Activated naive CD8-positive, alpha-beta T cell (primary cell): Measurements from ENCODE around the gene CEP350.
"Not testable (repeated sequence)": the region's sequence is repeated elsewhere in the genome, so short reads cannot be mapped to it uniquely, and the experiment has no call there.

Experiments
- H3K27ac Mint-ChIP-seq: one replicate; pipeline ENCODE4 v1.8.0; 2021; ENCODE audit warnings: mixed read lengths
- H3K27me3 Mint-ChIP-seq: one replicate; pipeline ENCODE4 v1.8.0; 2021; ENCODE audit warnings: mixed read lengths
- H3K36me3 Mint-ChIP-seq: one replicate; pipeline ENCODE4 v1.8.0; 2021; ENCODE audit warnings: mixed read lengths
- H3K4me1 Mint-ChIP-seq: one replicate; pipeline ENCODE4 v1.8.0; 2021; ENCODE audit warnings: low read depth, mixed read lengths
- H3K4me3 Mint-ChIP-seq: one replicate; pipeline ENCODE4 v1.8.0; 2021; ENCODE audit warnings: mild to moderate bottlenecking, mixed read lengths
- H3K9me3 Mint-ChIP-seq: one replicate; pipeline ENCODE4 v1.8.0; 2021; ENCODE audit warnings: low read depth, mixed read lengths

Gene CEP350

DNA sequence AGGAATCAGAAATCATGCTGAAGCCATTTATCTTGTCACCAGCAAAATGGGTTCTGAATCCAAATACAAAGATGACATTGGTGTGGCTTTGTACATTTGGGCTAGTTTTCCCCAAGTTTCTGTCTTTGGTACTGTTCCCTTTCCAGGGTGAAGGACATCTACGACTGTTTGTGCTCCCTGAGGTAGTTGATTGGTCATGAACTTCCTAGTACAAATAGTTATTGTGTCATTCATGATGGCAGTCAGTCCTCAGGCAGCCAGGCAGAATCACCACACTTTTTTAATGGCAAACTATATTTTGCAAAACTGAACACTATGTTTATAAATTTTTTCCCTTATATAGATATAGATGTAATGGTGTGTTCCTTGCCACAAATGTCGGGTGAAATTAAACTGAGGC lies 46.0 kb downstream of the CEP350 start:
- Mint-ChIP-seq H3K9me3 (no peaks in the 10 kb centered on the region), H3K27ac (no peak overlapping the region), H3K27me3 (no peaks in the 10 kb centered on the region), H3K4me3 (no peak overlapping the region), H3K4me1 (peaks cover 1% of the 10 kb centered on the region), H3K36me3 (peaks cover 9% of the 10 kb centered on the region)

DNA sequence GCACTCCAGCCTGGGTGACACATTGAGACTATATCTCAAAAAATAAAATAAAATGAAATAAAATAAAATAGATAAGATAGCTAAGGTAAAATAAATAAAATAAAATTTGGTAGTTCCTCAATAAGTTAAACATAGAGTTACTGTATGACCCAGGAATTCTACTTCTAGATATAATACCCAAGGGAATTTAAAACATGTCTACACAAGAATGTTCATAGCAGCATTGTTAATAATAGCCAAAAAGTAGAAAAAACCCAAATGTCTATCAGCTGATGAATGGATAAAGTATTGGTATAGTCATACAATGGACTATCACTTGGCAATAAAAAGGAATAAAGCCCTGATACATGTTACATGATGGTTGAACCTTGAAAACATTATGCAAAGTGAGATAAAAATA lies 47.8 kb downstream of the CEP350 start:
- Mint-ChIP-seq H3K4me3 (no peak overlapping the region), H3K36me3 (peaks cover 17% of the 10 kb centered on the region), H3K27ac (no peak overlapping the region), H3K9me3 (no peaks in the 10 kb centered on the region), H3K27me3 (no peaks in the 10 kb centered on the region), H3K4me1 (peaks cover 1% of the 10 kb centered on the region)

DNA sequence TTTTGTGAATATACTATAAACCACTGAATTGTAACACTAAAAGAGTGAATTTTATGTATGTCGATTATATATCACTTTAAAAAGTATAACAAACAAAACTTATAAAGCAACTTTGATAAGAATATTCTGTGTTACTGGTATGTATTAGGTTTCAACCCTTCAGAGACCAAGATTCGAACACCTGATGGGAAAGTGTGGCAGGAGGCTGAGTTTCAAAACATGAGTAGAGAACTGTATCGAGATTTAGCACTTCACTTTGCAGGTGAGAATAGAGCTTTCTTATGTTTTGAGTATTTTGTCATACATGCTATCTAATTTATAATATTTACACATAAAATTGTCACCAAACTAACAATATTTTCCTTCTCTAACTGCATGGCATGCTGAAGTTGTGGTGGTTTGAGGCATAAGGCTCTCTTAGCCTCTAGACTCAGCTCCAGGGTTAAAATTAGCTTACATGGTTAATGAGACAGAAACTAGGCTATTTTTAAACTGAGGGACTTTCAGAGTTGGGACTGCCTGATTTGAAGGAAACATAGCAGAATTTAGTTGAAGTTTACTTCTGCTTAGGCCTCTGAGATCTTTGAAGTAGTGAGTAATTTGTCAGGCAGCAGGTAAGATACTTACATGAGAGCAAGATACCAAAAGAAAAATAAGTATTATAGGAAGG lies 48.6 kb downstream of the CEP350 start:
- Mint-ChIP-seq H3K4me1 (peaks cover 1% of the 10 kb centered on the region), H3K4me3 (no peak overlapping the region), H3K27ac (no peak overlapping the region), H3K36me3 (peaks cover 19% of the 10 kb centered on the region), H3K9me3 (no peaks in the 10 kb centered on the region), H3K27me3 (no peaks in the 10 kb centered on the region)

DNA sequence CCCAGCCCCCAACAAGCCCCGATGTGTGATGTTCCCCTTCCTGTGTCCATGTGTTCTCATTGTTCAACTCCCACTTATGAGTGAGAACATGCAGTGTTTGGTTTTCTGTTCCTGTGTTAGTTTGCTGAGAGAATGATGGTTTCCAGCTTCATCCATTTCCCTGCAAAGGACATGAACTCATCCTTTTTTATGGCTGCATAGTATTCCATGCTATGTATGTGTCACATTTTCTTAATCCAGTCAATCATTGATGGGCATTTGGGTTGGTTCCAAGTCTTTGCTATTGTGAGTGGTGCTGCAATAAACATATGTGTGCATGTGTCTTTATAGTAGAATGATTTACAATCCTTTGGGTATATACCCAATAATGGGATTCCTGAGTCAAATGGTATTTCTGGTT lies 52.2 kb downstream of the CEP350 start:
- not testable (repeated sequence) for H3K27me3 Mint-ChIP-seq, H3K27ac Mint-ChIP-seq, H3K4me1 Mint-ChIP-seq, H3K4me3 Mint-ChIP-seq, H3K9me3 Mint-ChIP-seq
- peaks cover 15% of the 10 kb centered on the region for H3K36me3 Mint-ChIP-seq

DNA sequence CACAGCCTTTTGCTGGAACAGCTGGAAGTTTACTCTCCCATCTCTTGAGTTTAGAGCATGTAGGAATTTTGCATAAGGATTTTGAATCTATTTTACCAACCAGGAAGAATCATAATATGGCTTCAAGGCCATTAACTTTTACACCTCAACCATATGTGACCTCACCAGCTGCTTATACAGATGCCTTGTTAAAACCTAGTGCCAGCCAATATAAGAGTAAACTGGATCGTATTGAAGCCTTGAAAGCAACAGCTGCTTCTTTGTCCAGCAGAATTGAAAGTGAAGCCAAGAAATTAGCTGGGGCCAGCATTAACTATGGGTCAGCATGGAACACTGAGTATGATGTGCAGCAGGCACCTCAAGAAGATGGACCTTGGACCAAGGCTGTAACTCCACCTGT lies 65.4 kb downstream of the CEP350 start:
- Mint-ChIP-seq H3K9me3 (no peaks in the 10 kb centered on the region), H3K27ac (no peak overlapping the region), H3K36me3 (peaks cover 20% of the 10 kb centered on the region), H3K4me1 (no peaks in the 10 kb centered on the region), H3K27me3 (no peaks in the 10 kb centered on the region), H3K4me3 (no peak overlapping the region)

DNA sequence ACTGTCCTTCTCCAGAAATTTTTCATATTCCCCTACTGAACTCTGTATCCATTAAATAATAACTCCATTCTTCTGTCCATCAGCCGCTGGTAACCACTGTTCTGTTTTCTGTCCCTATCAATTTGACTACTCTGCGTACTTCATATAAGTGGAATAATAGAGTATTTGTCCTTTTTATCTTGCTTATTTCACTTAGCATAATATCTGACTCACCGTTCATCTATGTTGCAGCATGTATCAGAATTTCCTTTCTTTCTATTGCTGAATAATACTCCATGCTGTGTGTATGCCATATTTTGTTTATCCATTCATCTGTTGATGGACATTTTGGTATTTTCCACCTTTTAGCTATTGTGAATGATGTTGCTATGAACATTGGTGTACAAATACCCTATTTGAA lies 71.9 kb downstream of the CEP350 start:
- no peak overlapping the region for H3K4me3 Mint-ChIP-seq
- H3K36me3 Mint-ChIP-seq = peaks cover 15% of the 10 kb centered on the region
- no peaks in the 10 kb centered on the region for H3K4me1 Mint-ChIP-seq
- no peak overlapping the region for H3K27ac Mint-ChIP-seq
- no peaks in the 10 kb centered on the region for H3K27me3 Mint-ChIP-seq
- no peaks in the 10 kb centered on the region for H3K9me3 Mint-ChIP-seq

DNA sequence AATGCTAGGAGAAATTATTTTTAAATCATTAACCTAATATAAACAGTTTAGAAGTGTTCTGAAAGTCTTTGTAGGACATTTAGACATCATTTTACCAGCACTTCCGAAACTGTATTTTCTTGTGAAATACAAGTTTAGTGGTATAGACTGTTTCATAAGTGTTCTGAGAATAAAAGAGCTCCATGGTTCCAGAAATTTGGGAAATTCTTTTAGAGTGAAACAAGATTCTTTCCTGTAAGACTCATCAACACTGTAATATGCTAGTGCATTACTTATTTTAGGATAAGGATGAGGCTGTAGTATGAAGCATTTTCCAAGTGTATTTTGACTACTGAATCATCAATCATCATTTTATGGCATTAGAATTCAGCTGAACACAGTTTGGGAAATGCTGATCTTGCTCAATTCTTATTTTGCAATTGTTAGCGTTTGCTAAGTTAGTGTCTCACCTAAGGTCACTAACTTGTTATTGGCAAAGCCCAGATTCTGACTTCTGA lies 73.4 kb downstream of the CEP350 start:
- Mint-ChIP-seq H3K36me3 (peaks cover 12% of the 10 kb centered on the region), H3K4me1 (no peaks in the 10 kb centered on the region), H3K27ac (no peak overlapping the region), H3K4me3 (no peak overlapping the region), H3K27me3 (no peaks in the 10 kb centered on the region), H3K9me3 (no peaks in the 10 kb centered on the region)

DNA sequence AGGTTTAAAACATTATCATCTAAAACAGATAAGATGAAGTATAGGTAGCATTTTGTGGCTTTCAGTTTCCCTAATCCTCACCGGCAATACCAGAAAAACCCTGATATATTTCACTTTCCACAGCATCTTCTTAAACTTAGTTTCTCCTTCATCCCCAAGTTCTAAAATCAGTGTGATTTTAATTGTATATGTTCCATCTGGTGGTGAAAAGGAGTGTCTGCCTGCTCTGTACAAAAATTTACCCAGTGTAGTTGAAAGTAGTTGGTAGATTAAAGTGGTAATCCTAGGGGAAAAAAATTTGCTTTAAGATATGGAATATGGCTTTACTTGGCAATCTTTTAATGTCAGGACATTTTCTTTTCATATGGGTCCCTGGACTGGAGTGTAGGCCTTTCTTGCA lies 74.3 kb downstream of the CEP350 start:
- H3K4me1 Mint-ChIP-seq = no peaks in the 10 kb centered on the region
- no peak overlapping the region for H3K27ac Mint-ChIP-seq

DNA sequence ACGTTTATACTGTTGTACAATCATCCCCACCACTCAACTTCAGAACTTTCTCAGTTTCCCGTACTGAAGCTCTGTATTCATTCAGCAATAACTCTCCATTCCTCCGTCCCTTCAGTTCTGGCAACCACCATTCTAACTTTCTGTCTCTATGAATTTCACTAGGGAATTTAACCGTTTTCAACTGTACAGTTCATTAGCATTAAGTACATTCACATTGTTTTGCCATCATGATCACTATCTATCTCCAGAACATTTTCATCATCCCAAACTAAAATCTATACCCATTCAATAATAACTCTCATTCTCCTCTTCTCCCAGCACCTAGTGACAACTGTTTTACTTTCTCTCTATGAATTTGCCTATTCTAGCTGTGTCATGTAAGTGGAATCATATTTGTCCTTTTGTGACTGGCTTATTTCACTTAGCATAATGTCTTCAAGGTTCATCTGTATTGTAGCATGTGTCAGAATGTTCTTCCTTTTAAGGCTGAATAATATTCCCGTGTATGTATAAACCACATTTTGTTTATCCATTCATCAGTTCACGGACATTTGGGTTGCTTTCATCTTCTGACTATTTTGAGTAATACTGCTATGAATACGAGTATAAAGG lies 75.0 kb downstream of the CEP350 start:
- Mint-ChIP-seq H3K4me1 (no peaks in the 10 kb centered on the region), H3K9me3 (no peaks in the 10 kb centered on the region), H3K36me3 (peaks cover 11% of the 10 kb centered on the region), H3K27me3 (no peaks in the 10 kb centered on the region), H3K27ac (no peak overlapping the region), H3K4me3 (no peak overlapping the region)

More for the DNA sequence above, 74.3 kb downstream of the CEP350 start:
- no peaks in the 10 kb centered on the region for H3K9me3 Mint-ChIP-seq
- no peaks in the 10 kb centered on the region for H3K27me3 Mint-ChIP-seq
- no peak overlapping the region for H3K4me3 Mint-ChIP-seq
- peaks cover 10% of the 10 kb centered on the region for H3K36me3 Mint-ChIP-seq

DNA sequence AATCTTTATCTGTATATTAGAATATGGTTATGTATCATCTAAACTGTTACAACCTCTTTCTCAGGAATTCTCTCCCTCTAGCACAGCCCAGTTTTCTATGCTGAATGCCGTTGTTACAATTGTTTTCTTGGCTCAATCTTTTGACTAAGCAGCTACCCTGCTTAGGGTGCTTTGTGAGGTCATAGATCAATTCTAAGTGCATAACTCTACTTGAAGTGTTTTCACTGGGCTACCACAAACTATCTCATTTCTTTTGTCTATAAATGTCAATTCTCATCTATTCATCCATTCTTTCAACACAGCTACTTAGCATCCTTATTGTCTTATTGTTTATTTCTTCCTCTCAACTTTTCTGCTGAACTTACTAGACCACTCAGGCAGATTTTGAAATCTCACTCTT lies 77.1 kb downstream of the CEP350 start:
- H3K9me3 Mint-ChIP-seq = no peaks in the 10 kb centered on the region
- no peaks in the 10 kb centered on the region for H3K27me3 Mint-ChIP-seq
- H3K27ac Mint-ChIP-seq = no peak overlapping the region
- no peaks in the 10 kb centered on the region for H3K4me1 Mint-ChIP-seq
- H3K4me3 Mint-ChIP-seq = no peak overlapping the region
- peaks cover 10% of the 10 kb centered on the region for H3K36me3 Mint-ChIP-seq

DNA sequence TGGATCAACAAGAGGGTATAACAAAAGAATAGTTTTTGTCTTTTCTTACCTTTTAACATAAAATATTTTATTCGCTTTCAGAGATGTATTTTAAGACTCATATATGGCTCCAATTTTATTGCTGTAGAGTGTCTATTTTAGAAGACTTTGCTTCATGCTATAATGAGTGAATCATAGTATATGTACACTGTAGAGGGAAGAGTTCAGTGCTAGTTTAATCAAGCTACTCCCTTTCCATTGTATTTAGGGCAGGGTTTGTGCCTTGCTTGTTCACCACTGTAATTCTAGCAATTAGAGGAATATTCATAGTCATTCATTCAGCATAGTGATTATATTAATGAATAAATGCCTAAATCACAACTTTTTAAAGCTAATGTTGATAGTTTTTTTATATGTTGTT lies 78.8 kb downstream of the CEP350 start:
- Mint-ChIP-seq H3K4me3 (no peak overlapping the region), H3K27me3 (no peaks in the 10 kb centered on the region), H3K9me3 (no peaks in the 10 kb centered on the region), H3K4me1 (no peaks in the 10 kb centered on the region), H3K36me3 (peaks cover 16% of the 10 kb centered on the region), H3K27ac (no peak overlapping the region)

DNA sequence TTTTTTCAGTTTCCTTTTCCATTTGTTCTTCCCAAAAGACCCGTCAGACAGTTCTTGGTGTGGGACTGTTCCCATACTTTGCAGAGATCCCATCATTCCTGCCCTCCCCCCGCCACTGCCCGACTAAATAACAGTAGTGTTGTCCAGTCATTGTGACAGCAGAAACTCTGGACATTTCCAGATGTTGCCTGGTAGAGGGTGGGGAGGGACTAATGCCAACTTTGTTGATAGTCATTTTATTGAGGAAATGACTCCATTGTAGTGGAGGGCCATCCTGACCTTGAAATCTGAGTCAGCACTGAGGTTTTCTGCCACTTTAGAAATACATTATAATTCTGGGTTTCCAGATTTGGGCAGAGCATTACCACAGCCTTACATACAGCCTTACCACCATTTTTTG lies 85.4 kb downstream of the CEP350 start:
- Mint-ChIP-seq H3K4me3 (no peak overlapping the region), H3K27ac (no peak overlapping the region), H3K9me3 (no peaks in the 10 kb centered on the region), H3K4me1 (no peaks in the 10 kb centered on the region), H3K36me3 (peaks cover 19% of the 10 kb centered on the region), H3K27me3 (no peaks in the 10 kb centered on the region)

DNA sequence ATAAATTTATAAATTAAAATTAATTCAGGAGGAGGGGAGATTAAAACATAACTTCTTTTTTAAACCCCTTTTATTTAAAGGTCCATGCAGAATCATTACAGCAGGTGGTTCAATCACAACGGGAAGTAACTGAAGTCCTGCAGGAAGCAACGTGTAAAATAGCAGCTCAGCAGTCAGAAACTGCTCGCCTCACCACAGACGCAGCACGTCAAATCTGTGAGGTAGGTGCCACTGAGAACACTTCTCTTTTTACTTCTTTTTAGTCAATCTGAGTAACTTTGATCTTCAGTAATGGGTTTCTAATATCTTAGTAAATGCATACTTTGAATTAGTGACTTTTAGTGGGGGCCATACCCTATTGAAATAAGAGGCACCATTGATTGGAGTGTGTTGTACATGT lies 87.0 kb downstream of the CEP350 start:
- Mint-ChIP-seq H3K36me3 (peaks cover 24% of the 10 kb centered on the region), H3K4me3 (no peak overlapping the region), H3K27ac (no peak overlapping the region), H3K27me3 (no peaks in the 10 kb centered on the region), H3K9me3 (no peaks in the 10 kb centered on the region), H3K4me1 (no peaks in the 10 kb centered on the region)

DNA sequence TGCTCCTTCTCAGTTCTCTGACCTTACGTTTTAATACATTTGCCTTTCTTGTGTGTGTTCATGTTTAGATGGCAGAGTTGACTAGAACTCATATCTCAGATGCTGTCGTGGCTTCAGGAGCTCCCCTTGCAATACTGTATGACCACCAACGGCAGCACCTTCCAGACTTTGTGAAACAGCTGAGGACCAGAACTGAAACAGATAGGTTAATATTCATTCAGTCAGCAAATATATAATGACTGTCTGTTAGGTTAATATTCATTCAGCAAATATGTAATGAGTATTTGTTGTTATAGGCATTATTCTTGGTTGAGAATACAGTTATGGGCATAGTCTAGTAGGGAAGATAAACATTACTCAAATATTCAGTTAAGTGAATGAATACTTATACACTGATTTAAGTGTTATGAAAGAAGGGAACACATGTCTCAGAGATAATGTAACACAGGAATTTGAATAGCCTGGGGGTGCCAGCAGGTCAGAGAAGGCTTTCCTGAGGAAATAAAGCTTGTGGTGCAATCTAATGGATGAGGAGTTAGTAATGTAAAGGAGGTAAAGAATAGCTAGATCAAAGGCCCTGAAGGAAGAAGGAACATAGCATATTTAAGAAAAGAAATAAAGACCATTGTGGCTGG lies 88.5 kb downstream of the CEP350 start:
- no peak overlapping the region for H3K27ac Mint-ChIP-seq

DNA sequence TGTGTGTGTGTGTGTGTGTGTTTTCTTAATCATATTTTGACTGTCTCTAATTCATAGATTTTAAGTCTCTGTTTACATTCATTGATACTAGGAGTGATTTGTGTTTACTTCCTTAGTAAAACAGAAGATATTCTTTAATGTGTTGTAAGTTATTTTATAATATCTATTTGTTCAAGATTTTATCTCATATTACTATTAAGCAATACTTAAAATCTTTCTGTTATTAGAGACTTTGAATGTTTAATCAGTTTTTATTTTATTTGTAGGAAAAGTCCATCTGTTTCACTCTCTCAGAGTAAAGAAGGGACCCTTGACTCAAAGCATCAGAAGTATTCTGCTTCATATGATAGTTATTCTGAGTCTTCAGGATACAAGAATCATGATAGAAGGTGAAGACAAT lies 89.2 kb downstream of the CEP350 start:
- Mint-ChIP-seq H3K27me3 (no peaks in the 10 kb centered on the region), H3K9me3 (no peaks in the 10 kb centered on the region), H3K27ac (no peak overlapping the region), H3K4me1 (peaks cover 1% of the 10 kb centered on the region), H3K36me3 (peaks cover 17% of the 10 kb centered on the region), H3K4me3 (no peak overlapping the region)

More for the DNA sequence above, 88.5 kb downstream of the CEP350 start:
- no peak overlapping the region for H3K4me3 Mint-ChIP-seq
- H3K9me3 Mint-ChIP-seq = no peaks in the 10 kb centered on the region
- no peaks in the 10 kb centered on the region for H3K27me3 Mint-ChIP-seq
- peaks cover 21% of the 10 kb centered on the region for H3K36me3 Mint-ChIP-seq
- no peaks in the 10 kb centered on the region for H3K4me1 Mint-ChIP-seq
